ENCODE data around the gene TTLL7. TPM values are rescaled to one million over a fixed set of nuclear protein-coding genes. Genes with fewer than 3 reads are reported as not detected.

TTLL7 gene
- total and polyA plus RNA-seq, 7 donors = 1.1 to 13.0 (median 5.0) TPM

DNA sequence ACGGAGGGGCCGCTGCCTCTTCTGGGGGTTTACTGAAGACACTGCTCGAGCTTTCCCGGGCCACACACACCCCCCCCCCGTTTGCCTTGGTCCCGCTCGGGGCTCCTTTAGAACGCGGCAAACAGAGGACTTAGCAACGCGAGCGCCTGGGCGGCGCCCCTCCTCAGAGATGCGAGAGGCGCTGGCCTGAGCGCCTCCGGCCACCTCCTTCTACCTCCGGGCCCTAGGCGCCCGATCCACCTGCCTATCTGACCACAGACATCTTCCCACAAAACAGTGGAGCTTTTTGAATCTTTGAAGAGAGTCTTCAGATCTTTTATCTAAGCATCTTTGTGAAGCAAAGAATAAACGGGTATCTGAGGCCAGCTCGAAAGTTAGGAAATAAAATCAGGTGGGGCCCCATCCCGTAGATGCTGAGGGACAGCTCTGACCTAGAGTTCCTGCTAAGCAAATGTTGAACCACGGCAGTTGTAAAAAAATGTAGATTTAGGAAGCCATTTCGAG, 436 bp upstream of the TTLL7 start:
- DNase-seq (peak; percentile 77 to 85), ATAC-seq (peak; percentile 85 to 96 (median 94))
- no peaks in the 10 kb centered on the region for H3K9me3 ChIP-seq
- no peaks in the 10 kb centered on the region for H3K27me3 ChIP-seq (ENCODE audit: insufficient read depth in 3 of 3, low read length in 2 of 3)
- H3K36me3 ChIP-seq (ENCODE audit: insufficient read depth in 1 of 2, low read depth in 1 of 2) = no peaks in the 10 kb centered on the region
- intact Hi-C loops (cut with DNase I) = loop anchor here in 1 of 2 donors (2.0 kb wide), 1 partner anchor 77 kb away; no protein-coding TSS in a partner anchor
- TF ChIP-seq, protein P1, sequence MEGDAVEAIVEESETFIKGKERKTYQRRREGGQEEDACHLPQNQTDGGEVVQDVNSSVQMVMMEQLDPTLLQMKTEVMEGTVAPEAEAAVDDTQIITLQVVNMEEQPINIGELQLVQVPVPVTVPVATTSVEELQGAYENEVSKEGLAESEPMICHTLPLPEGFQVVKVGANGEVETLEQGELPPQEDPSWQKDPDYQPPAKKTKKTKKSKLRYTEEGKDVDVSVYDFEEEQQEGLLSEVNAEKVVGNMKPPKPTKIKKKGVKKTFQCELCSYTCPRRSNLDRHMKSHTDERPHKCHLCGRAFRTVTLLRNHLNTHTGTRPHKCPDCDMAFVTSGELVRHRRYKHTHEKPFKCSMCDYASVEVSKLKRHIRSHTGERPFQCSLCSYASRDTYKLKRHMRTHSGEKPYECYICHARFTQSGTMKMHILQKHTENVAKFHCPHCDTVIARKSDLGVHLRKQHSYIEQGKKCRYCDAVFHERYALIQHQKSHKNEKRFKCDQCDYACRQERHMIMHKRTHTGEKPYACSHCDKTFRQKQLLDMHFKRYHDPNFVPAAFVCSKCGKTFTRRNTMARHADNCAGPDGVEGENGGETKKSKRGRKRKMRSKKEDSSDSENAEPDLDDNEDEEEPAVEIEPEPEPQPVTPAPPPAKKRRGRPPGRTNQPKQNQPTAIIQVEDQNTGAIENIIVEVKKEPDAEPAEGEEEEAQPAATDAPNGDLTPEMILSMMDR (IDR thresholded peaks at IDR 0.05) = no peak
- peak overlapping the region; percentile 94 for H3K4me3 ChIP-seq
- peak overlapping the region; percentile 86 for H3K27ac ChIP-seq
- peaks cover 4% of the 10 kb centered on the region for H3K4me1 ChIP-seq
- 1 to 3% (median 1%) methylated on average over 22 to 26 of the region's 26 CpGs for WGBS, 3 donors

GRCh38 chr1:83998205-83998497, 781 bp downstream of the TTLL7 start:
- Histone ChIP-seq H3K27me3 (ENCODE audit: insufficient read depth in 3 of 3, low read length in 2 of 3) (no peaks in the 10 kb centered on the region), H3K36me3 (ENCODE audit: insufficient read depth in 1 of 2, low read depth in 1 of 2) (no peaks in the 10 kb centered on the region), H3K27ac (peak overlapping the region; percentile 86), H3K4me1 (peaks cover 4% of the 10 kb centered on the region), H3K4me3 (peak overlapping the region; percentile 94), H3K9me3 (no peaks in the 10 kb centered on the region)
- DNase-seq = no peak
- 13 to 23% (median 19%) methylated on average over 4 of the region's 4 CpGs for WGBS, 3 donors
- ATAC-seq = peak in 3 of 4 donors; percentile 25 to 33 (median 29)
- intact Hi-C loops (cut with DNase I) = loop anchor here in 1 of 2 donors (2.0 kb wide), 1 partner anchor 79 kb away; no protein-coding TSS in a partner anchor
- TF ChIP-seq, protein P1 (IDR thresholded peaks at IDR 0.05) = no peak

DNA sequence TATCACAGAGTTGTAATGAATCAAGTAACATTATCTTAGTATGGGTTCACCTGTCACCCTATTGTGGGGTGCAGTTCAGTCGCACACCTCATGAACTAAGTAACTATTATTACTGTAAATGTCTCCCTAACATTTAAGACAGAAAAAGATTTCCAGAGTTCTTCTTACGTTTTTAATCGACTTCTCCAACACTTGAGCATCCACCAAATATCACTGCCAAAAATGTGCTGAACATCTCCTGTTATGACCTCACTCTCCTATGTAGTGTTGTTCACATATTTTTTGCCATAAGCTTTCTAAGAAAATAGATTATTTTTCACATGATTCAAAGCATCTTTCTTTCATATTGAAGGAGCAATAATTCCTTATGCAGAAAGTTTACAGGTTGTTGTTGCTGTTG, 1.3 kb downstream of the TTLL7 start:
- Histone ChIP-seq H3K27me3 (ENCODE audit: insufficient read depth in 3 of 3, low read length in 2 of 3) (no peaks in the 10 kb centered on the region), H3K36me3 (ENCODE audit: insufficient read depth in 1 of 2, low read depth in 1 of 2) (no peaks in the 10 kb centered on the region), H3K4me3 (peak overlapping the region; percentile 94), H3K9me3 (no peaks in the 10 kb centered on the region), H3K27ac (no peak overlapping the region), H3K4me1 (peaks cover 4% of the 10 kb centered on the region)
- DNase-seq (no peak), ATAC-seq (no peak)
- intact Hi-C loops (cut with DNase I) = loop anchor here in 1 of 2 donors (2.0 kb wide), 1 partner anchor 79 kb away; no protein-coding TSS in a partner anchor
- WGBS, 3 donors = 34 to 48% (median 42%) methylated on average over 3 of the region's 3 CpGs
- TF ChIP-seq, protein P1 (IDR thresholded peaks at IDR 0.05) = no peak

DNA sequence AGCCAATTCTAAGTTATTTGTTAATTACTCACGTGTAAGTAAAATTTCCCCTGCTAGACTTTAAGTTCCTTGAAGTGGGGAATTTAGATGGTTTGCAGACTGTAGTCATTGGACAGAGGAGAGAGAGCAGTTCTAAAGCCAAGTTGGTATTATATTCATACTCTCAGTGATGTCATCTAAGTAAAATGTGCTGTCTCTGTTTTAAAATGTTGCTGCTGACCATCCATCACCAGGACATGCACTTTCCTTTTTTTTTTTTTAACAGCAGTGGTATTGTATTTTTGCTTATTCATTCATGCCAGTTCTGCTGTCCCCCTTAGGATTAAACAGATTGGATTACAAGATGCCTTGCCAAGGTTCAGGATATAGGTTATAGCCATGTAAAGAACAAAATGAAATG, 2.3 kb downstream of the TTLL7 start:
- Histone ChIP-seq H3K27ac (no peak overlapping the region), H3K27me3 (ENCODE audit: insufficient read depth in 3 of 3, low read length in 2 of 3) (no peaks in the 10 kb centered on the region), H3K36me3 (ENCODE audit: insufficient read depth in 1 of 2, low read depth in 1 of 2) (no peaks in the 10 kb centered on the region), H3K9me3 (no peaks in the 10 kb centered on the region), H3K4me3 (no peak overlapping the region), H3K4me1 (peaks cover 4% of the 10 kb centered on the region)
- 19 to 43% (median 31%) methylated on average over 1 of the region's 1 CpG for WGBS, 3 donors
- TF ChIP-seq, protein P1 (IDR thresholded peaks at IDR 0.05) = no peak
- intact Hi-C loops (cut with DNase I) = no loop called here
- ATAC-seq = no peak
- no peak for DNase-seq

GRCh38 chr1:83996191-83996590, 2.7 kb downstream of the TTLL7 start:
- WGBS, 3 donors = 45 to 66% (median 63%) methylated on average over 2 of the region's 2 CpGs
- Histone ChIP-seq H3K4me1 (peaks cover 4% of the 10 kb centered on the region), H3K4me3 (no peak overlapping the region), H3K9me3 (no peaks in the 10 kb centered on the region), H3K27ac (no peak overlapping the region), H3K27me3 (ENCODE audit: insufficient read depth in 3 of 3, low read length in 2 of 3) (no peaks in the 10 kb centered on the region), H3K36me3 (ENCODE audit: insufficient read depth in 1 of 2, low read depth in 1 of 2) (no peaks in the 10 kb centered on the region)
- TF ChIP-seq, protein P1 (IDR thresholded peaks at IDR 0.05) = no peak
- intact Hi-C loops (cut with DNase I) = no loop called here
- no peak for DNase-seq
- ATAC-seq = no peak

Data from psoas muscle (tissue), 8 donors.